ENCODE measurements around the gene KIAA1671.

DNA sequence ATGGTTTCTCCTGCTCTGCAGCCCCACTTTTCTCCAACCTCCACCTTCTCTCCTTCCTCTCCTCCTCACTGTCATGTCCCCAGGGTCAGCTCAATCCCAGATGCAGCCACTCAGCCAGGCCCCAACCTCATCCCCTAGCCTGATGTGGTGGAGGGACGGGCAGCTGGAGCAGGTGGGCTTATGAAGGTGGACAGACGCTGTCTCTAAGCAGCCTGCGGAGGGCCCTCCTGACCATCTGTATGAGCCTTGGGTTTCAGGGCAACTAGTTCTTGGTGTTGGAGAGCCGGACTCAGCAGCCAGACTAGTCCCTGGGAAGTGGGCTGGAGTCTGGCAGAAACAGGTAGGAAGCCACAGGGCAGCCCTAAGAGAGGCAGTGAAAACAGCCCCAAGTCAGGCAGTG is 285.0 kb downstream of the KIAA1671 start:
- TF ChIP-seq, protein P1, sequence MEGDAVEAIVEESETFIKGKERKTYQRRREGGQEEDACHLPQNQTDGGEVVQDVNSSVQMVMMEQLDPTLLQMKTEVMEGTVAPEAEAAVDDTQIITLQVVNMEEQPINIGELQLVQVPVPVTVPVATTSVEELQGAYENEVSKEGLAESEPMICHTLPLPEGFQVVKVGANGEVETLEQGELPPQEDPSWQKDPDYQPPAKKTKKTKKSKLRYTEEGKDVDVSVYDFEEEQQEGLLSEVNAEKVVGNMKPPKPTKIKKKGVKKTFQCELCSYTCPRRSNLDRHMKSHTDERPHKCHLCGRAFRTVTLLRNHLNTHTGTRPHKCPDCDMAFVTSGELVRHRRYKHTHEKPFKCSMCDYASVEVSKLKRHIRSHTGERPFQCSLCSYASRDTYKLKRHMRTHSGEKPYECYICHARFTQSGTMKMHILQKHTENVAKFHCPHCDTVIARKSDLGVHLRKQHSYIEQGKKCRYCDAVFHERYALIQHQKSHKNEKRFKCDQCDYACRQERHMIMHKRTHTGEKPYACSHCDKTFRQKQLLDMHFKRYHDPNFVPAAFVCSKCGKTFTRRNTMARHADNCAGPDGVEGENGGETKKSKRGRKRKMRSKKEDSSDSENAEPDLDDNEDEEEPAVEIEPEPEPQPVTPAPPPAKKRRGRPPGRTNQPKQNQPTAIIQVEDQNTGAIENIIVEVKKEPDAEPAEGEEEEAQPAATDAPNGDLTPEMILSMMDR (IDR thresholded peaks at IDR 0.05): no peak
- no peak for TF ChIP-seq EZH2phosphoT487 (IDR thresholded peaks at IDR 0.05)
- TF ChIP-seq EZH2 (IDR thresholded peaks at IDR 0.05): no peak
